Measurements from ENCODE around the gene ADAMTS19.

DNA sequence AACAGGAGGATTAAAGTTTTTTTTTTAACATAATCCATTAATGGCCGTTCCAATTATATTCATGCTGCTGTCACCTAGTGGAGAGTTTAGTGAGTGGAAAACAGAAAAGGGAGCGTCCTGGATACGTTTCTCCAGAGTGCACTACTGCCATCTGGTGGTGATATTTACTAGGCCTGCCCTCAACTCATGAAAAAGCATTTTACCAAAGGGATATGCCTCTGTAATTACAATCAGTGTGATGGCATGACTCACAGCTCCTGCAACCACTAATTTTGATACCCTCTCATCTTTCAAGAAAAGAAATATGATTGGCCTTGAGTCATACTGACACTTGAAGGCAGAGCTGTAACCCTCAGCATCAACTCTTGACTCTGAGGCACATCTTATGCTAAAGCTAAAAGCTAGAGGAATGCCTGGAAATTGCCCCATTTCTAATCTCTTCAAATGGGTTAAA is 307.9 kb downstream of the ADAMTS19 start:
- TF ChIP-seq CTCF (IDR thresholded peaks at IDR 0.05), result peak; percentile 64 to 97 (median 92)
- TF ChIP-seq POLR2A (IDR thresholded peaks at IDR 0.05), result no peak
